CD4-positive, alpha-beta T cell treated with Interferon alpha-2 for 1 hour (primary cell): ENCODE measurements around the gene RFTN2.
A peak's percentile ranks its signal among the peaks of the same experiment; 100 is the strongest.
"Not testable (repeated sequence)": the region's sequence is repeated elsewhere in the genome, so short reads cannot be mapped to it uniquely, and the experiment has no call there.

ENCODE experiments used
- DNase-seq, 2 donors: peaks; one replicate each; pipeline ENCODE4 v3.0.0-alpha.2; 2020 to 2022

Gene RFTN2

DNA sequence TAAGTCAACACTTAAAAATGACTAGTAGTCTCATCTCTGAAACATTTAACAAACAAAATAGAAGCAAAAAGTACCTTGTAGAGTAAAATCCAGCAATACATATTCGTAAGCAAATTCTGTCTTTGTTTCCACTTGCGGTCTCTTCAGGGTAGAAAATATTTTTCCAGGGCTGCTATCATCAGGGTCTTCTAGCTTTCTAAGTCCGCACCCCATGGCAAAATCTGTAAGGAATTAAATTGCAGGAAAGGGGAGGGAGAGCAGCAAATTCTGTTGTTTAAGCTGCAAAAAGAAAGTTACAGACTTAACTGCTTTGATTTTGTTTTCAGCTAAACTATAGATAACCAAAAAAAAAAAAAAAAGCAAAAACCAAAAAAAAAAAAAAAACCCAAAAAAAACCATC lies at the start of gene RFTN2:
Gene RFTN2 (minus strand): TSS at position 342 of the 400 bp plus-strand sequence. CDS start 129 bp downstream, at position 213.
- DNase-seq = no peak

DNA sequence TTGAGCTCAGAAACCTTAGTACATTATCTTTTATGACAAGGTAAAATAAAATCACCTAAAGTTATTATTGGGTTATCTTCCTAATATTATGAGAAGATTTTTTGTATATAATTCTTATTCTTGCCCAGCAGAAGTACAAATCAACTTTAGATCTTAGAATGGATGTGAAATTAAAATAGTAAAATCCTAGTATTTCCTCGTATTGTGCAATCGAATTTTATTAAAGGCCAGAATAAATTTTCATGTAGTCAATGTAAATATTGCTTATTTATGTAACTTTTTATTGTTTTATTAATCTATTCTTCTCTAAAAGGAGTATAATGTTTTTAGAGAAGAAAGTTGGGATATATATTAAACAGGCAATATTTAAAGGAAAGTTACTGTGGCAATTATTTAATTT lies 42.5 kb upstream of the RFTN2 start:
- no peak for DNase-seq

DNA sequence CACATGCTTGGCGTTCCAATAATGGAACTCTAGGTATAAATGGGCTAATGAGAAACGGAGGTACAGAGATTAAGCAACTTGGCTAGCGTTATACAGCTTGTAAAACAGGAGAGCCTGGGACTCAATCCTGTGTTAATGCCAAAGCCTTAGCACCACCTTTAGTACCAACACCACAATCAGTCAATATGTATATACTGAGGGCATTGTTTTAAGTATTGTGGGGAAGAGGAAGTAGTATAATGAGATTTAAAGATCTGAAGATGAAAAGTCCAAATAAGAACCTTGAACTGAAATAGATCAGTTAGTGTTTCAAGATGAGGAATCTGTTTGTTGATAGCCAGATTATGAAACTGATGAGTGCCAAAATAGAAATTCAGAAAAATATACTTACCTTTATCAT lies 37.9 kb upstream of the RFTN2 start:
- no peak for DNase-seq

DNA sequence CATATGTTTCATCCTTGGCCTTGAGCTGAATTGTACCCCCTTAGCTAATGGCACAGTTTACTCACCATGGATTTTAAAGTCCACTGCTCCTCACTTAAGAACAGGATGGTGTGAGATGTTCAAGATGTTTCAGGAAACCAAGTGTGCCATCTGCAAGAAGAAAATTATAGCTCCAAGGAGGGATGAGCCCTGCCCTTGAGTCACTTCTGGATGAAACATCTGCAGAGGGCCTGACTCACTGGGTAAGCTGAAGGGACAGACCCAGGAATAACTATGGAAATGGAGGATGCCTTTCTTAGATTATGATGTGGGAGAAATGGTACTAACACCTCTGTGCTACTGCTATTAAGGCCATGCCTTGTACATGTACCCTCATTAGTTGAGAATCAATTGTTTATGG lies 36.2 kb upstream of the RFTN2 start:
- DNase-seq = no peak

- no peak for DNase-seq
Observed at GRCh38 chr2:197710424-197711042, 35.1 kb upstream of the RFTN2 start.

DNA sequence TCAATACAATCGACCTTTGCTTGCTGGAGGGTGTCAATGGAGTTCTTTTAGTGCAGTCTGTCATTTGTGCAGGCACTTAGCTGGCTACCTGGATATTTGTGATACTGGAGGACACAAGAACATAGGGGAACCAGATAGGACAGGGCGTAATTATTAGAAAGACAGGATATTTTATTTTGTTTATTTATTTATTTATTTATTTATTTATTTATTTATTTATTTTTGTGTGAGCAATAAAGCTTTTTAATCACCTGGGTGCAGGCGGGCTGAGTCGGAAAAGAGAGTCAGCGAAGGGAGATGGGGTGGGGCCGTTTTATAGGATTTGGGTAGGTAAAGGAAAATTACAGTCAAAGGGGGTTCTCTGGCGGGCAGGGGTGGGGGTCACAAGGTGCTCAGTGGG lies 33.8 kb upstream of the RFTN2 start:
- DNase-seq = not testable (repeated sequence)

DNA sequence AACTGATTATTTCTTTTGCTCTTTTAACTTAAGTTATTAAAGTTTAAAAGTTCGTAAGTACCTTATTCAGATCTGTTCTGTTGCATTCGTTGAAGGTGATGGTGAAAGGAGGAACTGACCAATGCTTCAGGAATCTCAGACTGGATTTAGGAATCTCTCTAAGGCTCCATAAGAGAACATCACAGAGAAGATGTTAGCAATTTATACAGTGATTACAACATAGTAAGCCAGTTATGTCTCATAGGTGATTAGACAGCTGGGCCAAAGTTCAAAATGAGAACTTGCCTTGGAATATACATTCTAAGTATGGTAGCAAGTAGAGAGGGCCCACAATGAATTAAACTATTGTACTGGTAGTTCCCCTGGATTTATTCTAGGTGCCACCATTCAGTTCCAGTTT lies 32.9 kb upstream of the RFTN2 start:
- no peak for DNase-seq

- peak in 1 of 2 donors; percentile 45 for DNase-seq
Observed at GRCh38 chr2:197707316-197708213, 32.2 kb upstream of the RFTN2 start.

- DNase-seq = no peak
Observed at GRCh38 chr2:197706839-197707207, 31.4 kb upstream of the RFTN2 start.

DNA sequence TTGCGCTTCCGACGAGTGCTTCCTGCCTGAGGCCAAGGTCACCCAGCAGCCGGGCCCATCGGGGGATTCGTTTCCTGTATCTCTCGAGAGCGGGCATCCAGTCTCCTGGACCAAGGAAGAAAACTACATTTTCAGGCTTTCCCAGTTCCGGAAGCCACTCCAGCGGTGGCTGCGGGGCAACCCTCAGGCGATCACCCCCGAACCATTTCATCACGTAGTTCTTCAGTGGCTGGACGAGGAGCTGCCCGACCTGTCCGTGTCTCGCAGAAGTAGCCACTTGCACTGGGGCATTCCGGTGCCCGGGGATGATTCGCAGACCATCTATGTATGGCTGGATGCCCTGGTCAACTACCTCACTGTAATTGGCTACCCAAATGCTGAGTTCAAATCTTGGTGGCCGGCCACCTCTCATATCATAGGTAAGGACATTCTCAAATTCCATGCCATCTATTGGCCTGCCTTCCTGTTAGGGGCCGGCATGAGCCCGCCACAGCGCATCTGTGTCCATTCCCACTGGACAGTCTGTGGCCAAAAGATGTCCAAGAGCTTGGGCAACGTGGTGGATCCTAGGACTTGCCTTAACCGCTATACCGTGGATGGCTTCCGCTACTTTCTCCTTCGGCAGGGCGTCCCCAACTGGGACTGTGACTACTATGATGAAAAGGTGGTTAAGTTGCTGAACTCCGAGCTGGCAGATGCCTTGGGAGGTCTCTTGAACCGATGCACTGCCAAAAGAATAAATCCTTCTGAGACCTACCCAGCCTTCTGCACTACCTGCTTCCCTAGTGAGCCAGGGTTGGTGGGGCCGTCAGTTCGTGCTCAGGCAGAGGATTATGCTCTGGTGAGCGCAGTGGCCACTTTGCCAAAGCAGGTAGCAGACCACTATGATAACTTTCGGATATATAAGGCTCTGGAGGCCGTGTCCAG lies 30.8 kb upstream of the RFTN2 start:
- no peak for DNase-seq

GRCh38 chr2:197705121-197705911 lies 29.9 kb upstream of the RFTN2 start, which contains the start of gene MARS2:
Gene MARS2, plus strand, starts transcription at chr2:197705369. Its CDS starts 37 bp downstream, at chr2:197705406.
- peak; percentile 94 for DNase-seq

DNA sequence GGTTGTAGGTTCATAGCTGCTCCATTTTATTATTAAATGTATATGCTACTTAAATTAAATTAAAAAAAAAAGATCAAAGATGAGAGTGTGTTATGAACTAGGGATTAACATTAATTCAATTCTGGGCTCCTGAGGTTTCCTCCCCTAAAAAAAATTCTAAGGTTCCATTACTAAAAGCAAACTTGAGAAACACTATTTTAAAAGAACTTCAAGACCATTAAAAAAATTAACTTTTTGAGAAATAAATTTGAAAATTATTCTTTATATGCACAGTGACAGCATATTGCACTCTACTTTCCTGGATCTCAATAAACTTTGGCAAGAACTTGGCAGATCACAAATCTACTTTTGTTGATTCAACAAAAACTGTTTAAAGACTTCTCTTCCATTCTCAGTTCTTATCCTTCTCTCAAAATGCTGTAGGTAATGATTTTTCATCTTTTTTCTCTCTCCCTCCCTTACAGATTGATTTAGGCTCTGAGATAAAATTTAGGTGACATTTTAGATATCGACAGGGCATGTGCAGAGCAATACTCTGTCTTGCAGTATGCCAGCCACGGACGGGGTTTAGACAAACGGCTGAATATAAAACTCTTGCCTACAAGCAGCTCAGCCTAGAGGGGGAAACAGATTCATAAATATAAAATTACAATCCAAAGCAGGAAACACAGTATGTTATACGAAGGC lies 29.2 kb upstream of the RFTN2 start:
- no peak for DNase-seq

- no peak for DNase-seq
Observed at GRCh38 chr2:197700960-197701359, 25.6 kb upstream of the RFTN2 start.

DNA sequence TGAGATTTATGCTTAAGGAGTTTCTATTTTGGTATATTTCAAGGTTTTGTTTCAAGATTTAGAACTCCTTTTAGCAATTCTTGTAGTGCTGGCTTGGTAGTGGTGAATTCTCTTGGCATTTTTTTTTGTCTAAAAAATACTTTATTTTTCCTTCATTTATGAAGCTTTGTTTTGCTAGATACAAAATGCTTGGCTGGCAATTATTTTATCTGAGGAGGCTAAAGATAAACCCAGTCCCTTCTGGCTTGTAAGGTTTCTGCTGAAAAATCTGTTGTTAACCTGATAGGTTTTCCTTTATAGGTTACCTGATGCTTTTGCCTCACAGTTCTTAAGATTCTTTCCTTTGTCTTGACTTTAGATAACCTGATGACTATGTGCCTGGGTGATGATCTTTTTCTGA lies 24.3 kb upstream of the RFTN2 start:
- DNase-seq = not testable (repeated sequence)

- DNase-seq = not testable (repeated sequence)
Observed at GRCh38 chr2:197696571-197696970, 21.2 kb upstream of the RFTN2 start.

GRCh38 chr2:197695971-197696370 lies 20.6 kb upstream of the RFTN2 start:
- DNase-seq = not testable (repeated sequence)

DNA sequence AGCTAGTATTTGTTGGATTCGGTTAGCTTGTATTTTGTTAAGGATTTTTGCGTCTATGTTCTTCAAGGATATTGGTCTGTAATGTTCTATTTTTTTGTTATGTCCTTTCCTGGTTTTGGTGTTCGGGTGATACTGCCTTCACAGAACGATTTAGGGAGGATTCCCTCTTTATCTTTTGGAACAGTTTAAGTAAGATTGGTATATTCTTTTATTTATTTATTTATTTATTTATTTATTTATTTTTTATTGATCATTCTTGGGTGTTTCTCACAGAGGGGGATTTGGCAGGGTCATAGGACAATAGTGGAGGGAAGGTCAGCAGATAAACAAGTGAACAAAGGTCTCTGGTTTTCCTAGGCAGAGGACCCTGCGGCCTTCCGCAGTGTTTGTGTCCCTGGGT lies 19.8 kb upstream of the RFTN2 start:
- DNase-seq = not testable (repeated sequence)

DNA sequence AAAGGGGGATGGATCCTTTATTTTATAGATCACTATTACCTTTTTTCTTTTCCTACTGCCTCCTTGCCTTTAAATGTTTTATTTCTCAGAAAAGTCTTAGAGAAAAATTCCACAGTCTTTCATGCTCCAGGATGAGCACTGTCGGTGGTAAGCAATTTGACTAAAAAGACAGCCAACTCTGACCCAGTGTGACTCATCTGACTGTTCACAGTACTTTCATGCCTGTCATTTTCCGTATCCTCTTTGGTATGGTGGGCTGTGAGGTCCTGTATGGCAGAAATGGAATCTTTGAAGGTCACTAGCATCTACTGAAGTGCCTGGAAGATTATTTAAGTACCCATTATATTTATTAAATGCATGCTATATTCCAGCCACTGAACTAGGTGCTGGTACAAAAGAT lies 2.1 kb upstream of the RFTN2 start:
- no peak for DNase-seq

DNA sequence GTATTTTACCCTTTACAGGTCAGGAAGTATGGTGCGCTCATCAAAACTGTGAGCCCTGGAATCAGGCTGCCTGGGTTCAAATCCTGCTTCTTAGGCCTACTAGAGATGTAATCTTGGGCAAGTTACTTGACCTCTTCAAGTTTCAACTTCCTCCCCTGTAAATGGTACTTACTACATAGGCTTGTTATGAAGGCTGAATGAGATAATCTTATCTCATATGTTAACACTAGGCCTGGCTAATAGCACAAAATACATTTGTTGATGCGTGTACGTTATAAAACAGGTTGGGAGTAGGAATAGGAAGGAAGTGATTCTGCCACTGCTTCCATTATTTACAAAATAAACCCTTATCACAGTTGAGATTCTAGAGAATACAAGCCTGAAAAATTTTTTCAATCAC lies 1.7 kb upstream of the RFTN2 start:
- DNase-seq = no peak

GRCh38 chr2:197675711-197676188 lies 363 bp upstream of the RFTN2 start:
- DNase-seq = no peak

DNA sequence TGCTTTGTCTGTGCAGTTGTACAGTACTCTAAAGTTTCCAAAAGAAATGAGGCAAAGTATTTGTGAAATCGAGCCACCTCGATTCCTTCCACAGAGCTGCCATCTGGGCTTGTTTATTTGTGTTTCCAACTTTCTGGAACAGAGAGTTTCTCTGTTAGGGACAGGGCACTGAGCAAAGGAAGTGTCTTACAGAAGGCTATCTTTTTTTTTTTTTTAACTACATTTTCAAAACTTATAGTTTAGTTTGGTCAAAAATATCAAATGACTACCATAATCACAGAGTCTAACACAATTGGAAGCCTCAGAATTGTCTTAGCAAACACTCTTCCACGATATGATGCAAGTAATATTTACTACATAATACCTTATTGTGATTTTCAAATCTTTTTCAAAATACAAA lies 796 bp downstream of the RFTN2 start:
- no peak for DNase-seq

DNA sequence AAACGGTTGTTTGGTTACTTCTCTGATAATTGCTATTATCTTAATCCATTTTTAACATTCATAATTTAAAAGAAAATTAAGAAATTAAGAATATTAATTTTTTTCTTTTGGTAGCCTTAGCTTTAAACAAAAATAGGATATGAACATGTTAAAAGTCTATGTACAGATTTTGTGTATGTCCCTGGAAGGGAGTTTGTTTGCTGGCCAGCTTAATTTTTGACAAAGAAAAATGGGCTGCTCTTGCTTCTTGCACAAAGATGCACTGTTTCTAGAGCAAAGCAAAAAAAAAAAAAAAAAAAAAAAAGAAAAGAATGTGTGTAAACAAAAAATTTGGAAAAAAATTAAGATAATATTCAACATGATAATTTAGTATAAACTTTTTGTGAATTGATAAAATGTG lies 1.3 kb downstream of the RFTN2 start:
- no peak for DNase-seq
